ENCODE results near the gene SRGAP2B. TPM values are rescaled to one million over a fixed set of nuclear protein-coding genes. Genes with fewer than 3 reads are reported as not detected.
A peak's percentile ranks its signal among the peaks of the same experiment; 100 is the strongest.
"Not testable (repeated sequence)": the region's sequence is repeated elsewhere in the genome, so short reads cannot be mapped to it uniquely, and the experiment has no call there.

Gene SRGAP2B
- total RNA-seq, 2 donors from 2014 or later: 16.2 to 22.5 TPM

DNA sequence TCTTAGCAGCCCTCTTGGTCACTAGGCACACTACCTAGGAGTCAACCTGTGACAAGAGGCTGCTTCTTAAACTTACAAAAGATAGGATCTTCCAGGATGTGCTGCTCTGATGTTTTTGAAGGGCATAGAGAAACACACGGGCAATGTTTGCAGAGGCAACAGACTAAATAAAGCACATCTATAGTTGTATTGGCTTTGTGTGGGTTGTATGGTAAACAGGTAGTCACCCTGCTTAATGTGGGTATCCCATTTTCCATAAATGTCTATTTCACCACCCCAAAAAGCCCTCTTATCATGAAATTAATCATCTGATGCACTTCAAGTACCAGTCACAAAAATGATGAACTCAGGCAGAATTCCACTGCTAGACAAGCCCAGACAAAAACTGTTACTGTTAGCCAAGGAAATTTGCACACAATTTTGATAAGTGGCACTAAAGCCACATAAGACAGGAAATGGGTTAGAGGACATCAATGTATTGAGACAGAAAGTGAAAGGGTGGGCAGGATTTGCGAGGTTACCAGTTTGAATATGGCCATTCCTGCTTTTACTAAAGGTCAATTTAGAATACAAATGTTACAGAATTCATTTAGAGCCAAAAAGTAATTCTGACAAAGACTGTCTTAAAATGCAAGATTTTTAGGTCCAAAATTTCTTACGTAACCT is 205.5 kb downstream of the SRGAP2B start:
- not testable (repeated sequence) for ATAC-seq (ENCODE audit: insufficient number of reproducible peaks, low FRiP score, low read depth); H3K4me1 ChIP-seq (ENCODE audit: control insufficient read depth in 1 of 2, low read depth in 2 of 2); H3K27me3 ChIP-seq (replicated peaks; ENCODE audit: insufficient read depth); DNase-seq (ENCODE audit: low spot score); H3K27ac ChIP-seq; H3K4me3 ChIP-seq; H3K9me3 ChIP-seq; H3K36me3 ChIP-seq

DNA sequence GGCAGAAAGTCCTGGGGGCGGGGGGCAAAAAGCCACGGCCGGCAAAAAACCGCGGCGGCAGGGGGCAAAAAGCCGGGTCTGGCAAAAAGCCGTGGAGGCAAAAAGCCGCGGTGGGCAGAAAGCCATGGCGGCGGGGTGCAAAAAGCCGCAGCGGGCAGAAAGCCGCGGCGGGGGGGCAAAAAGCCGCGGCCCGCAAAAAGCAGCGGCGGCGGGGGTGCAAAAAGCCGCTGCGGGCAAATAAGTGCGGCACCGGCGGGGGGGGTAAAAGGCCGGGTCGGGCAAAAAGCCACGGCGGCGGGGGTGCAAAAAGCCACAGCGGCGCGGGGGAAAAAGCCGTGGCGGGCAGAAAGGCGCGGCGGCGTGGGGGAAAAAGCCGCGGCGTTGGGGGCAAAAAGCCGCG is 212.1 kb downstream of the SRGAP2B start:
- not testable (repeated sequence) for H3K36me3 ChIP-seq; DNase-seq (ENCODE audit: low spot score); H3K27ac ChIP-seq; H3K27me3 ChIP-seq (replicated peaks; ENCODE audit: insufficient read depth); H3K9me3 ChIP-seq; H3K4me1 ChIP-seq (ENCODE audit: control insufficient read depth in 1 of 2, low read depth in 2 of 2); ATAC-seq (ENCODE audit: insufficient number of reproducible peaks, low FRiP score, low read depth)
- H3K4me3 ChIP-seq: peak overlapping the region; percentile 79

GRCh38 chr1:144882343-144882742 is 212.8 kb downstream of the SRGAP2B start:
- not testable (repeated sequence) for DNase-seq (ENCODE audit: low spot score); H3K27ac ChIP-seq; H3K36me3 ChIP-seq; H3K9me3 ChIP-seq; ATAC-seq (ENCODE audit: insufficient number of reproducible peaks, low FRiP score, low read depth); H3K4me1 ChIP-seq (ENCODE audit: control insufficient read depth in 1 of 2, low read depth in 2 of 2); H3K27me3 ChIP-seq (replicated peaks; ENCODE audit: insufficient read depth)
- peak overlapping the region; percentile 41 for H3K4me3 ChIP-seq

GRCh38 chr1:144858607-144859006 is 236.5 kb downstream of the SRGAP2B start:
- not testable (repeated sequence) for H3K4me1 ChIP-seq (ENCODE audit: control insufficient read depth in 1 of 2, low read depth in 2 of 2); ATAC-seq (ENCODE audit: insufficient number of reproducible peaks, low FRiP score, low read depth); H3K27ac ChIP-seq; DNase-seq (ENCODE audit: low spot score); H3K27me3 ChIP-seq (replicated peaks; ENCODE audit: insufficient read depth); H3K4me3 ChIP-seq; H3K9me3 ChIP-seq; H3K36me3 ChIP-seq

Other genes with a start within 250 kb of the SRGAP2B start
- gene FAM72D, start 646 bp upstream of the SRGAP2B start, total RNA-seq: not detected
- not detected for gene PPIAL4D, start 146.8 kb upstream of the SRGAP2B start, total RNA-seq